Activated T-cell treated with anti-CD3 and anti-CD28 coated beads, Interleukin-2, amount 50 U/mL, for 72 hours (primary cell): ENCODE data around the gene SHMT1. TPM values are rescaled to one million over a fixed set of nuclear protein-coding genes. Genes with fewer than 3 reads are reported as not detected.

Experiments used
- ATAC-seq, 2 donors: fragments of 150-1000 bp; cut with Tn5 transposase; replicated peaks in 1 of 2; 2 replicates each; pipeline ENCODE4 v1.10.0; 2021; ENCODE audit warnings: moderate library complexity in 2 of 2, mild to moderate bottlenecking in 1 of 2
- DNase-seq, 2 donors: peaks; one replicate each; pipeline ENCODE4 v3.0.0; 2021 to 2022; ENCODE audit warnings: mixed read lengths in 1 of 2
- H3K27ac Mint-ChIP-seq: one replicate; pipeline ENCODE4 v1.8.0; 2022; ENCODE audit warnings: mild to moderate bottlenecking, moderate library complexity, mixed read lengths
- H3K27me3 Mint-ChIP-seq: one replicate; pipeline ENCODE4 v1.8.0; 2022; ENCODE audit warnings: low read depth, mixed read lengths
- H3K36me3 Mint-ChIP-seq, 2 donors: one replicate each; pipeline ENCODE4 v1.8.0; 2022; ENCODE audit warnings: mixed read lengths in 2 of 2, mild to moderate bottlenecking in 1 of 2; ENCODE audit not compliant: insufficient read depth in 2 of 2
- H3K4me1 Mint-ChIP-seq: one replicate; pipeline ENCODE4 v1.8.0; 2022; ENCODE audit warnings: low read depth, mixed read lengths
- H3K4me3 Mint-ChIP-seq, 2 donors: one replicate each; pipeline ENCODE4 v1.8.0; 2022; ENCODE audit warnings: mild to moderate bottlenecking in 2 of 2, mixed read lengths in 2 of 2, moderate library complexity in 2 of 2
- H3K9me3 Mint-ChIP-seq, 2 donors: one replicate each; pipeline ENCODE4 v1.8.0; 2022; ENCODE audit warnings: mixed read lengths in 2 of 2
- total RNA-seq, 2 donors: library from RNA; stranded (reverse); gene quantifications; one replicate each; pipeline ENCODE4 v1.2.3, GENCODE V29; 2022

The SHMT1 gene
- total RNA-seq, 2 donors from 2014 or later, result 37.3 to 65.6 TPM

DNA sequence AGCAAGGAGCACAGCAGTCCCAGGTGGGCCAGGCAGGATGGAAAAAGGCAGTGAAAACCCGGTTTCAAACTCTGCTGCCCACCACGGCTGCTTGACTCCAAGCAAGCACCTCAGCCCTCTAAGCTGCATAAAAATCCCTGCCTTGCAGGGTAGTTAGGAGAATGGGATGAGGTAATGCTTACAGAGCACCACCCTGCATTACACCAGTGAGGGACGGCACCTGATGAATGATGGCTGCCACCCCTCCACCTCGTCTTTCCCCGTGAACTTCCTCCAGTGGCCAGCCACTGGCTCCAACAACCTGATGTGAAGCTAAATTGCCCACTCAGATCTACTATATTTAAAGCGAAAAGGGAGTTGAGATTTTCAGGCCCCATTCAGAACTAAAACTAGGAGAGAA, 81.6 kb downstream of the SHMT1 start:
- Mint-ChIP-seq H3K27ac (no peak overlapping the region), H3K4me3 (no peak overlapping the region)

DNA sequence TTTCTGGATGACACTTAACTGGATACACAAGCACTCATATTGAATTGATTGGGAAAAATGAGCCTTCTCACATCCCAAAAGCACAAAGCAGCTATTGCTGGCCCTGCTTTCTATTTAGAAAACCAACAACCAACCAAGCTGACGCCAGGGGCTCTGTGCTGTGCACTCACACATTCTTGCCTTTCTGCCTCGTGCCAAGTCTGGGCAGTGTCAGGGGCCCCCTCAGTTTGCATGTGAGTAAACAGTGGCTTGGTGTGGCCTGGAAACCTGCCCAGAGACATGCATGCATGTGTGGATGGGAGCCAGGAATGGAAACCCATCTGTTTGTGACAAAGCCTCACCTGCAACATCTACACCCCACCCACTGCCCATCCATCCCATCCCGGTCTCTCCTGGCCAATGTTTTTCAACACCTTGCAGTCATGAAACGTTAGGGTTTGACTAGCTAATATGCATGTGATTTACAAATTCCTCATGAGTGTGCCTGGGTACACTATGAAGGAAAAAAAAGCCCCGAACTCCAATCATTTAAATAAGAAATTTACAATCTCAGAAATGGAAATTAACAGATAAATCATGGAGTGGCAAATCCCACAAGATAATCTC, 82.5 kb downstream of the SHMT1 start:
- Mint-ChIP-seq H3K4me3 (no peak overlapping the region), H3K27me3 (no peaks in the 10 kb centered on the region), H3K9me3 (no peaks in the 10 kb centered on the region), H3K27ac (no peak overlapping the region), H3K36me3 (peaks cover 14% of the 10 kb centered on the region in 2 donors), H3K4me1 (no peaks in the 10 kb centered on the region)
- no peak for ATAC-seq
- no peak for DNase-seq

More for the DNA sequence above, 81.6 kb downstream of the SHMT1 start:
- no peak for ATAC-seq
- Mint-ChIP-seq H3K27me3 (no peaks in the 10 kb centered on the region), H3K4me1 (no peaks in the 10 kb centered on the region), H3K36me3 (peaks cover 10 to 12% of the 10 kb centered on the region in 2 donors), H3K9me3 (no peaks in the 10 kb centered on the region)
- DNase-seq, result no peak

DNA sequence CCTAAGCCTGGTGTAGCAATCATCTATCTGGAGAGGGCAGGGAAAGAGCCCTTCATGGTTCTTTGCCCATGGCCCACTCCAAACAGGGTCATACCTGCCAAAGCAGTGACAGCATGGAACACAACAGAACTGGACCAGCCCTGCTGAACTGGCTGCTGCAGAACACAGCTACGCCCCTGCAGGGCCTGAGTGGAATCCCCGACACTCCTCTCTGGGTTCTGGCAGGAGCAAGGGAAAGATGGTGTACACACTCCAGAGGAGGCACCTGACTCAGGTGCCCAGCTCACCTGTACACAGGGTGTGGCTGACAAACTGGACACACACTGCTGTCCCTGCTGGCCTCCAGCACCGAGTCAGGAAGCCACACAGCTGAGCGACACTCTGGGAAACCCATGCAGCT, 83.1 kb downstream of the SHMT1 start:
- Mint-ChIP-seq H3K36me3 (peaks cover 10 to 11% of the 10 kb centered on the region in 2 donors), H3K27ac (no peak overlapping the region), H3K27me3 (no peaks in the 10 kb centered on the region), H3K4me1 (no peaks in the 10 kb centered on the region), H3K4me3 (no peak overlapping the region), H3K9me3 (no peaks in the 10 kb centered on the region)
- DNase-seq, result no peak
- ATAC-seq, result no peak

DNA sequence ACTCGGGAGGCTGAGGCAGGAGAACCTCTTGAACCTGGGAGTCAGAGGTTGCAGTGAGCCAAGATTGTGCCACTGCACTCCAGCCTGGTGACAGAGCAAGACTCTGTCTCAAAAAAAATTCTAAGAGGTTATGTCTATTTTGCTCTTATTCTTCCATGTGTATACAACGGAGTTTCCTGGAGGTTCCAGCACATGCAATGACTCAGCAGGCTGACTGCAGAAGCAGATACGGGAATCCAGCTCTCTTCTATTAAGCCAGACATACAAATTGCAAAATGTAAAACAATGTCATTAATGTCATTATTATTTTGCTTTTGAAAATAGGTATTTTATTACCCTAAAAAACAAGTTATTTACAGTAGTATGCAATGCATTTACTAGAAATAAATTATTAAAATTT, 84.5 kb downstream of the SHMT1 start:
- peaks cover 10 to 11% of the 10 kb centered on the region in 2 donors for H3K36me3 Mint-ChIP-seq
- no peaks in the 10 kb centered on the region for H3K9me3 Mint-ChIP-seq
- no peak overlapping the region for H3K27ac Mint-ChIP-seq
- H3K4me1 Mint-ChIP-seq, result no peaks in the 10 kb centered on the region
- no peak for ATAC-seq
- DNase-seq, result no peak
- H3K27me3 Mint-ChIP-seq, result no peaks in the 10 kb centered on the region
- H3K4me3 Mint-ChIP-seq, result no peak overlapping the region

Other genes with a start within 250 kb of the SHMT1 start
- gene ALKBH5, start 179.7 kb downstream of the SHMT1 start, total RNA-seq, result 100 to 1,000 TPM; 125 to 133 TPM
- 10 to 100 TPM; 18.5 to 18.6 TPM for gene LLGL1, start 137.9 kb downstream of the SHMT1 start, total RNA-seq
- 100 to 1,000 TPM; 318 to 373 TPM for gene FLII, start 104.8 kb downstream of the SHMT1 start, total RNA-seq
- gene MIEF2, start 102.9 kb downstream of the SHMT1 start, total RNA-seq, result 1 to 10 TPM; 7.8 to 9.4 TPM
- 10 to 100 TPM; 72.0 to 90.6 TPM for gene TOP3A, start 48.6 kb downstream of the SHMT1 start, total RNA-seq
- 10 to 100 TPM; 17.3 to 18.7 TPM for gene SMCR8, start 48.3 kb downstream of the SHMT1 start, total RNA-seq
- not detected for gene EVPLL, start 14.2 kb upstream of the SHMT1 start, total RNA-seq
- not detected for gene LGALS9C, start 113.2 kb upstream of the SHMT1 start, total RNA-seq